Suprapubic skin (tissue), 4 donors: ENCODE measurements around the gene AFP. TPM values are rescaled to one million over a fixed set of nuclear protein-coding genes. Genes with fewer than 3 reads are reported as not detected.

Experiments used
- DNase-seq, 2 donors: peaks; one replicate each; pipeline ENCODE4 v3.0.0-alpha.2; 2019; ENCODE audit warnings: low spot score in 2 of 2
- H3K27ac ChIP-seq: fragments of 200-600 bp; sonication (generic); one replicate; pipeline ENCODE4 v1.5.1; 2019
- H3K27me3 ChIP-seq: fragments of 200-600 bp; sonication (generic); one replicate; pipeline ENCODE4 v1.5.1; 2019
- H3K36me3 ChIP-seq: fragments of 200-600 bp; sonication (generic); one replicate; pipeline ENCODE4 v1.5.1; 2019
- H3K4me1 ChIP-seq: fragments of 200-600 bp; sonication (generic); one replicate; pipeline ENCODE4 v1.5.1; 2019
- H3K4me3 ChIP-seq: fragments of 200-600 bp; sonication (generic); one replicate; pipeline ENCODE4 v1.5.1; 2019; ENCODE audit warnings: mild to moderate bottlenecking
- H3K9me3 ChIP-seq: fragments of 200-600 bp; sonication (generic); one replicate; pipeline ENCODE4 v1.5.1; 2019
- EP300 ChIP-seq: sonication (generic); formaldehyde crosslinking; IDR thresholded peaks from one replicate; pipeline ENCODE4 v1.6.1; 2017; ENCODE audit warnings: antibody characterized with exemption
- POLR2A ChIP-seq, 2 donors: fragments of 450-650 bp; IDR thresholded peaks; one replicate each; pipeline ENCODE4 v1.6.1; 2017; ENCODE audit warnings: antibody characterized with exemption in 2 of 2, mild to moderate bottlenecking in 2 of 2, moderate library complexity in 2 of 2
- POLR2AphosphoS5 ChIP-seq, 3 donors: sonication (generic); formaldehyde crosslinking; IDR thresholded peaks; one replicate each; pipeline ENCODE4 v1.6.1; 2017; ENCODE audit warnings: antibody characterized with exemption in 3 of 3
- WGBS: methylation state at CpG from one replicate; pipeline ENCODE4 v1.1.5; 2018; 5-methylcytosine and 5-hydroxymethylcytosine counted together
- total RNA-seq, 4 donors: library from RNA; depleted of rRNA; stranded (reverse); fragments of >200 nt; gene quantifications; one replicate each; pipeline ENCODE4 v1.1.0, GENCODE V29; 2016
- TF ChIP-seq, protein P1 (sequence below), 2 donors: fragments of 200-600 bp in 1 of 2; fragments of 450-650 bp in 1 of 2; sonication (generic) in 1 of 2; IDR thresholded peaks; one replicate each; pipeline ENCODE4 v1.5.1; 2016 to 2019; ENCODE audit warnings: antibody characterized with exemption in 2 of 2, mild to moderate bottlenecking in 1 of 2, moderate library complexity in 1 of 2

AFP gene
- total RNA-seq, 4 donors from 2014 or later = not detected

DNA sequence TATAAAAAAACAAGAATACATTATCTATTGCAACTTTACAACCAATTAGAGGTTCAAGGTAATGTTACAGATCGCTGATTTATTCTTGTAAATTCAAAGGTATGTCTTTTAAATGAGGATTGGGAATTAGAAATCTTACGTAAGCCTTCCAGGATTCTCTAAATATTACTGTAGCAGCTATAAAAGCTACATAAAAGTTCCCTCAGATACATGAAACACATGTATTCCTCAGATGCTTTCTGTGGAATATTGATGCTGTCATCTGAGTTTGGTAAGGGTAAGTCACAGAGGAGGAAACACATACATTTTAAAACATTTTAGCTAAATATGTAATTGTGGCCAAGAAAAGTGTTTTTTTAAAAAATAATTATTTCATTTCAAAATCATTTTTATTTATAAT lies 3.4 kb downstream of the AFP start:
- no peak overlapping the region for H3K4me3 ChIP-seq
- H3K4me1 ChIP-seq = no peaks in the 10 kb centered on the region
- no peak overlapping the region for H3K27ac ChIP-seq
- H3K9me3 ChIP-seq = no peaks in the 10 kb centered on the region
- no peak for DNase-seq
- no peaks in the 10 kb centered on the region for H3K36me3 ChIP-seq
- TF ChIP-seq POLR2A (IDR thresholded peaks at IDR 0.05) (no peak), EP300 (no peak), POLR2AphosphoS5 (IDR thresholded peaks at IDR 0.05) (no peak)
- TF ChIP-seq, protein P1, sequence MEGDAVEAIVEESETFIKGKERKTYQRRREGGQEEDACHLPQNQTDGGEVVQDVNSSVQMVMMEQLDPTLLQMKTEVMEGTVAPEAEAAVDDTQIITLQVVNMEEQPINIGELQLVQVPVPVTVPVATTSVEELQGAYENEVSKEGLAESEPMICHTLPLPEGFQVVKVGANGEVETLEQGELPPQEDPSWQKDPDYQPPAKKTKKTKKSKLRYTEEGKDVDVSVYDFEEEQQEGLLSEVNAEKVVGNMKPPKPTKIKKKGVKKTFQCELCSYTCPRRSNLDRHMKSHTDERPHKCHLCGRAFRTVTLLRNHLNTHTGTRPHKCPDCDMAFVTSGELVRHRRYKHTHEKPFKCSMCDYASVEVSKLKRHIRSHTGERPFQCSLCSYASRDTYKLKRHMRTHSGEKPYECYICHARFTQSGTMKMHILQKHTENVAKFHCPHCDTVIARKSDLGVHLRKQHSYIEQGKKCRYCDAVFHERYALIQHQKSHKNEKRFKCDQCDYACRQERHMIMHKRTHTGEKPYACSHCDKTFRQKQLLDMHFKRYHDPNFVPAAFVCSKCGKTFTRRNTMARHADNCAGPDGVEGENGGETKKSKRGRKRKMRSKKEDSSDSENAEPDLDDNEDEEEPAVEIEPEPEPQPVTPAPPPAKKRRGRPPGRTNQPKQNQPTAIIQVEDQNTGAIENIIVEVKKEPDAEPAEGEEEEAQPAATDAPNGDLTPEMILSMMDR (IDR thresholded peaks at IDR 0.05) = no peak
- H3K27me3 ChIP-seq = no peaks in the 10 kb centered on the region
- 87% methylated on average over 2 of the region's 2 CpGs for WGBS

DNA sequence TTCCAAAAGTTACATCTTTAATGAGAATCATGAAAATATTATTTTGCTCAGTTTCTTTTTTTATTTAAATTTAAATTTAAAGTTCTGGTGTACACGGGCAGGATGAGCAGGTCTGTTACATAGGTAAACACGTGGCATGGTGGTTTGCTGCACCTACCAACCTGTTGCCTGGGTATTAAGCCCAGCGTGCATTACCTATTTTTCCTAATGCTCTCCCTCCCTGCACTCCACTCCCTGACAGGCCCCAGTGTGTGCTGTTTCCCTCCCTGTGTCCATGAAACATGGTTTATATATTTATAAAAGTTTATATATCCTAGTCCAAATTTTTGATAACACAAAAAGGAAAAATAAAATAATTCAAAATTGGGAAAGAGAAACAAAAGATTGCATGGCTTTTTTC lies 4.0 kb downstream of the AFP start:
- no peak for DNase-seq
- Histone ChIP-seq H3K27ac (no peak overlapping the region), H3K9me3 (no peaks in the 10 kb centered on the region), H3K4me3 (no peak overlapping the region), H3K36me3 (no peaks in the 10 kb centered on the region), H3K4me1 (no peaks in the 10 kb centered on the region), H3K27me3 (no peaks in the 10 kb centered on the region)
- TF ChIP-seq EP300 = no peak
- TF ChIP-seq, protein P1 (IDR thresholded peaks at IDR 0.05) = no peak
- TF ChIP-seq POLR2A (IDR thresholded peaks at IDR 0.05) = no peak
- TF ChIP-seq POLR2AphosphoS5 (IDR thresholded peaks at IDR 0.05) = no peak
- 81% methylated on average over 3 of the region's 3 CpGs for WGBS

DNA sequence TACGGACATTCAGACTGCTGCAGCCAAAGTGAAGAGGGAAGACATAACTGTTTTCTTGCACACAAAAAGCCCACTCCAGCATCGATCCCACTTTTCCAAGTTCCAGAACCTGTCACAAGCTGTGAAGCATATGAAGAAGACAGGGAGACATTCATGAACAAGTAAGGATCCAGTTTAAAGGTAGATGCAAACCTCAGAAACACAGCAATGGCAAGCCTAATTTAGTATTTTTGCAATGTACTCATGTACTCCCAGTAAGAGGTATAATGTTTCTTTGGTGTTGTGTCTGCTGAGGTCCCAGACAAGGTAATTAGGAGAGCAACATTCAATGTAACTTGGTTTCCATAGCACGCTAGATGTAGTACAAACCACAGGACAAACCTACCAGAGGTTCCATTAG lies 4.6 kb downstream of the AFP start:
- TF ChIP-seq POLR2A (IDR thresholded peaks at IDR 0.05) (no peak), EP300 (no peak), POLR2AphosphoS5 (IDR thresholded peaks at IDR 0.05) (no peak)
- TF ChIP-seq, protein P1 (IDR thresholded peaks at IDR 0.05) = no peak
- DNase-seq = no peak
- H3K36me3 ChIP-seq = no peaks in the 10 kb centered on the region
- 92% methylated on average over 3 of the region's 3 CpGs for whole genome bisulfite sequencing
- no peaks in the 10 kb centered on the region for H3K27me3 ChIP-seq
- H3K4me1 ChIP-seq = no peaks in the 10 kb centered on the region
- no peaks in the 10 kb centered on the region for H3K9me3 ChIP-seq
- H3K27ac ChIP-seq = no peak overlapping the region
- no peak overlapping the region for H3K4me3 ChIP-seq

DNA sequence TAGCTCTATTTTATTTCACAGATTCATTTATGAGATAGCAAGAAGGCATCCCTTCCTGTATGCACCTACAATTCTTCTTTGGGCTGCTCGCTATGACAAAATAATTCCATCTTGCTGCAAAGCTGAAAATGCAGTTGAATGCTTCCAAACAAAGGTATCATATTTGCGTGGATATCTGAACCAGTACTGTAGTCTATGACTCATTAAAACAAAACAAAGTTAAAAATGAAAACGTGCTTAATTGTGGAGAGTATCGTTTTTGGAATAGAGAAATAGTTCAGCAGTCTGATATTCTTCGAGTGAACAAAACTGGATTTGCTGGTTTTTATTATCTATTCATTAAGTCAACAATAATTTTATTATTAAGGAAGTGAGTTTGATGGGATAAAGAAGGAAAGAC lies 6.3 kb downstream of the AFP start:
- TF ChIP-seq POLR2AphosphoS5 (IDR thresholded peaks at IDR 0.05) (no peak), POLR2A (IDR thresholded peaks at IDR 0.05) (no peak), EP300 (no peak)
- TF ChIP-seq, protein P1 (IDR thresholded peaks at IDR 0.05) = no peak
- no peaks in the 10 kb centered on the region for H3K9me3 ChIP-seq
- WGBS = 45% methylated on average over 5 of the region's 5 CpGs
- H3K27ac ChIP-seq = no peak overlapping the region
- H3K4me3 ChIP-seq = no peak overlapping the region
- DNase-seq = no peak
- no peaks in the 10 kb centered on the region for H3K27me3 ChIP-seq
- H3K4me1 ChIP-seq = no peaks in the 10 kb centered on the region
- H3K36me3 ChIP-seq = no peaks in the 10 kb centered on the region

DNA sequence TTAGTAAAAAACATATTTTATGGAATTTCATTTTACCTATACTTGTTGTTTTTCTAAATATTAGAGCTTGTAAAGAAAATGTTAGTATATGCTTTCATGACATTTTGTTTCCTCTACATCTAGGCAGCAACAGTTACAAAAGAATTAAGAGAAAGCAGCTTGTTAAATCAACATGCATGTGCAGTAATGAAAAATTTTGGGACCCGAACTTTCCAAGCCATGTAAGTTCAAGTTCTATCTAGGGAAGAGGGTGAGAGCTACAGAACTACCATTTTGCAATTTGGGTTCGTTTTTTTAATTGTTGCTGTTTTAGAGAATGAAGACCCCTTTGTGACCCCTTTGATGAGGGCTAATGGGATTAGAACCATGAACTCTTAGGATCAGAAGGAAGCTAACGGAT lies 7.2 kb downstream of the AFP start:
- Histone ChIP-seq H3K4me3 (no peak overlapping the region), H3K27me3 (no peaks in the 10 kb centered on the region), H3K9me3 (no peaks in the 10 kb centered on the region), H3K4me1 (no peaks in the 10 kb centered on the region), H3K27ac (no peak overlapping the region), H3K36me3 (no peaks in the 10 kb centered on the region)
- DNase-seq = no peak
- 80% methylated on average over 3 of the region's 3 CpGs for WGBS
- TF ChIP-seq EP300 (no peak), POLR2A (IDR thresholded peaks at IDR 0.05) (no peak), POLR2AphosphoS5 (IDR thresholded peaks at IDR 0.05) (no peak)
- TF ChIP-seq, protein P1 (IDR thresholded peaks at IDR 0.05) = no peak
